ENCODE measurements around the gene THAP3.

THAP3 gene

DNA sequence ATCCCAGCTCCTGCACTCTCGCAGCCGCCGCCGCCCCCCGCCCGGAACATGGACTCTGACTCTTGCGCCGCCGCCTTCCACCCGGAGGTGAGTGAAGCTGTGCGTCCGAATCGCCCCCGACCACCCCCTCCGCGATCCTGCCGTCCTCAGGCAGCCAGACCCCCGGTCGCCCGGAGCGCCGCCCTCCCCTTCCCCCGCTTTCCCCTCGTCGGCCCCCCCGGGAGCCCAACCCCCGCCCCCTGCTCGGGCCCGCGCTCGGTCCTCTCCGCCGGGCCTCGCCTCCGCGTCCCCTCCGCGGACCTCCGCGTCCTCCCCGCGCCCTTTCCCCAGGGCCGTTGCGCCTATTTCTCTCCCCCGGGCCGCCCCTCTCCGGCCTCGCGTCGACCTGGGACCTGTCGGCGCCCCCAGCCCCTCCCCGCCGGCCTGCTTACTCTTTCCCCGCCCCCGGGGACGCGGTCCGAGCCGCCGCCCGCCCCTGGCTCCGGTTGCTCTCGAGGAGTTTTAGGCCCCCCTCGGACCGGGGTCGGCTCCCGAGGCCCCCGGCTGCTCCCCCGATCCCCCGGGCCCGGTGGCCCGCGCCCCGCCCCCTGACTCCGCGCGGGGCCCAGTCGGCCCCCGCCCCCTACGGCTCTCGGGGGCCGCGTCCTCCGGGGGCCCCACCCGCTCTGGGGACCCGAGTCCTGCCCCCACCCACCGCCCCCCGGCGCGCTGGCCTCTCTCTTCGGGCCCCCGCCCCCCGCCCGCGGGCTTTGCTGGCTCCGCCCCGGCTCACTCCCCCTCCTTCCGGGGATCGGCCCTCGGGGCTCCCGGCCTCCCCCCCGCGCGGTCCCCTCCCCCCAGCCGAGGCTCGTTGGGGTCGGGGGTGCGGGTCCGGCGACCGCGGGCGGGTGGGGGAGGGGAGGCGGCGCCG lies 10.4 kb upstream of the THAP3 start:
- peak; percentile 72 for DNase-seq
- H3K27ac Mint-ChIP-seq = peak overlapping the region; percentile 61
- no peaks in the 10 kb centered on the region for H3K9me3 Mint-ChIP-seq
- H3K27me3 Mint-ChIP-seq = no peaks in the 10 kb centered on the region
- H3K4me3 Mint-ChIP-seq = peak overlapping the region; percentile 76
- peaks cover 25% of the 10 kb centered on the region for H3K4me1 Mint-ChIP-seq (ENCODE audit: low read depth)
- H3K36me3 Mint-ChIP-seq (ENCODE audit: low read depth) = peaks cover 27% of the 10 kb centered on the region

DNA sequence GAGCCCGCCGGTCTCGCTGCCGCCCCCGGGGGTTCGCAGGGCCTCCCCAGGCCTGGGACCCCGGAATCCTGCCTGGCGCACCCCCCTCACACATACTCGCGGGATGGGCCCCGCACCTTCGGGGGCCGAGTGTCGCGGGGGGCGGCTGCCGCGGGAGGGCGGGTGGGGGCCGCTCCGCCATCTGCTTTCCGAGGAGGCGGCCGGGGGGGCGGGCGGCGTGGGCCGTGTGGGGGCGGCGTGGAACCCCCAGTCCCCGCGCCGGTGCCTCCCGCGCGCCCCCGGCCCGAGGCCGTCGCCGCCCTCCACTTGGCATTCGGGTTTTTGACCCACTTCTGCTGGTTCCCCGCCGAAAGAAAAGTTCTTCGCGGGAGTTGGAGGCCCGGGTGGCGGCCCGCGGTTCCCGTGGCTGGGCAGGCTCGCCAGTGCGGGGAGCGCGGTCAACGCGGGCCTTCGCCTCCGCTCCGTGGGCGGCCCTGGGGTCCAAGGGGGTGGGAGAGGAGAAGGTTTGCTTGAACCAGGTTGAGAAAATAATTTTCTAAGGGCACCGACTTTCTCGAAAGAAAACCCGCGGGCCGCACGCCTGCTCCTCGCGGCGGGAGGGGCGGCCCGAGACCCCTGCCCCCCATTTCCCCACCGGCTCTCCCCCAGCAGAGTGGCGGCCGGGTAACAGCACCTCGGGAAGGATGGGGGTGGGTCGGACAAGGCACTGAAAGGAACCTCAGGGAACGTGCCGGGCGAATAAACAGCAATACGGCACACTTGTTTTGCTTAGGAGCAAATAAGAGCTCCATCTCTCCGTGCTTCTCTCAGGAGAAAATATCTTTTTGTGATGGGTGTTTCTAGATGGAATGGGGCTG lies 9.5 kb upstream of the THAP3 start:
- DNase-seq = peak; percentile 44
- Mint-ChIP-seq H3K27ac (peak overlapping the region; percentile 82), H3K4me1 (ENCODE audit: low read depth) (peaks cover 25% of the 10 kb centered on the region), H3K9me3 (no peaks in the 10 kb centered on the region), H3K4me3 (peak overlapping the region; percentile 77), H3K36me3 (ENCODE audit: low read depth) (peaks cover 35% of the 10 kb centered on the region), H3K27me3 (no peaks in the 10 kb centered on the region)

DNA sequence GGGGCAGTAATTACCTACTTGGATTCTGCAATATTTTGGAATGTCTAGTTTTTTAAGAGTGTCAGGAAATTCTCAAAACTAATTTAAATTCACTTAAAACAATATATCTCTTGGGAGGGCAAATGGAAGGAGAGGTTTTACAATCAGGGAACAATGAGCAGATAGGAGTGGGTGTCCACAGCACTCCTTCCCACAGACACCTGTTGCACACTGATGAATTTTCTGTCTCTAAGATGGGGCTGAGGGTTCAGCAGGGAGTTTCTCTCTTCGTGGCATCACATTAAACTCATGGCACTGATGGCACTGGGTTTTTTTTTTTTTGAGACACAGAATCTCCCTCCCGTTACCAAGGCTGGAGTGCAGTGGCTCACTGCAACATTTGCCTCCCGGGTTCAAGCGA lies 5.6 kb upstream of the THAP3 start:
- no peaks in the 10 kb centered on the region for H3K27me3 Mint-ChIP-seq
- H3K4me1 Mint-ChIP-seq (ENCODE audit: low read depth) = peaks cover 16% of the 10 kb centered on the region
- no peaks in the 10 kb centered on the region for H3K9me3 Mint-ChIP-seq
- H3K36me3 Mint-ChIP-seq (ENCODE audit: low read depth) = peaks cover 72% of the 10 kb centered on the region
- no peak overlapping the region for H3K4me3 Mint-ChIP-seq
- H3K27ac Mint-ChIP-seq = no peak overlapping the region
- no peak for DNase-seq

DNA sequence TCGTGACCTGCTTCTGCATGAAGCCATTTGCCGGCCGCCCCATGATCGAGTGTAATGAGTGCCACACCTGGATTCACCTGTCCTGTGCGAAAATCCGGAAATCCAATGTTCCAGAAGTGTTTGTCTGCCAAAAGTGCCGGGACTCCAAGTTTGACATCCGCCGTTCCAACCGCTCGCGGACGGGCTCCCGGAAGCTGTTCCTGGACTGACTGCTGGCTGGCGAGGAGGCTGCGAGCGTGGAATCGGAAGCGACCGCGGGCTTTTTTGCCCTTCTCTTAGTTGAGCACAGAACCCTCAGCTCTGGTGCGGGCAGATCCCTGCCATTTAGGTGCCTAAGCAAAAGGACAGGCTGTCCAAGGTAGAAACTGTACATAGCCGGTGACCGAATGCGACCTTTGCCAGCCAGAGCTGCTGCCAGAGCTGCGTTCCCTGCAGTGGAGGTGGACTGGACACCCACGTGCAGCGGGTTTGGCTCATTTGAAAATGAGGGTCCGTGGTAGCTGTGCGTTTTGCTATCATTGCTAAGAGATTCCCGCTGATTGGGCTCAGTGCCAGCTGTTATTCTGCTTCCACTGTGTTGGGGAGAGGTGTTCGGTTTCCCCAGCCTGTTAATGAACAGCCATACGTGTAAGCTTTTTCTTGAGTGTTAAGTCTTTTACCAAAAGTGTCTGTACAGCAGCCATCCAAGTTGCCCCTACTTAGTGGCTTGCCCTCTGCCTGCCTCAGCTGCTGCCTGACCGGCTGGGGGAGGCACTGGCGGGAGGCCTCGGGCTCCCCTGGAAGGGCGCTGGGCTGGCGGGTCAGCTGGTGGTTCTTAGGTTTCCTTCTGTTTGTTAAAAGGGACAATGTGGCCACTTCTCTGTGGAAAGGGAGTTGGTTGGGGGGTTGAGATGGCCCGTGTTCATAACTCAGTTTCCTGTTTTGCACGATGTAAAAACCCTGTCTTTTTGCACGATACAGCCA lies 3.0 kb upstream of the THAP3 start:
- no peaks in the 10 kb centered on the region for H3K27me3 Mint-ChIP-seq
- no peaks in the 10 kb centered on the region for H3K9me3 Mint-ChIP-seq
- peaks cover 22% of the 10 kb centered on the region for H3K4me1 Mint-ChIP-seq (ENCODE audit: low read depth)
- H3K36me3 Mint-ChIP-seq (ENCODE audit: low read depth) = peaks cover 83% of the 10 kb centered on the region
- no peak overlapping the region for H3K4me3 Mint-ChIP-seq
- no peak overlapping the region for H3K27ac Mint-ChIP-seq
- no peak for DNase-seq

DNA sequence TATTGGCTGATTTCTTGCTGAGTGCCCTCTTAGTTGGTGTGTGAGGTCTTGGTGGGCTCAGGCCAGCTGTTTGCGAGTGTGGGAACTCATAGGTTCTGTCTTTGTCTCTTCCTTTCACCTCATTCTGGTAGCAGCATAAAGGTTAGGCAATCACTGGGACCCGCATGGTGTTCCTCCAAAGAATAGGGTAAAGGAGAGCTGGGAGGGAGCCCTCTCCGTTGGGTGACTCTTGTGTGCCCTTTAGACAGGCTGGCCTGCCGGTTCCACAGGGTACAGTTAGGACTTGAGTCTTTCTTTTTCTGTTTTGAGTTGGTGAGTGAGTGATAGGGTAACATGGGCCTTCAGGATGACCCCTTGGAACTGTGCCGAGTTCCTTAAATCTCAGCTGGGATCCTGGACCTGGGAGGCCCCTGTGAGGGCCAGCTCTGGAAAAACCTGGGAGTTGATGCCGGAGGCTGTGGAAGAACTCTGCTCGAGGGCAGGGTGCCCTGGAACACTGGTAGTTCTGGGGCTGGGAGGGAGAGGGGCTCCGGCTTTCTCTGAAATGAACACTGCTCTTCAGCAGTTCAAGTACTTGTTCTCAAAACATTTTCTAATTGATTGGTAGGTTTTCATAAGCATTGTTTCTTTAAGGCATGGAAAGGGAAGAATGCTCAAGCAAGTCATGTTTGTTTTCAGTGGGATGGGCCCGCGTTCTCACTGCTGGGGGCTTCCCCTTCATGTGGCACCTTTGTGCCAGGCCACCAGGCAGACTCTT lies 2.1 kb upstream of the THAP3 start:
- no peak for DNase-seq
- Mint-ChIP-seq H3K9me3 (no peaks in the 10 kb centered on the region), H3K4me1 (ENCODE audit: low read depth) (peaks cover 28% of the 10 kb centered on the region), H3K27me3 (no peaks in the 10 kb centered on the region), H3K4me3 (no peak overlapping the region), H3K27ac (no peak overlapping the region), H3K36me3 (ENCODE audit: low read depth) (peaks cover 86% of the 10 kb centered on the region)

DNA sequence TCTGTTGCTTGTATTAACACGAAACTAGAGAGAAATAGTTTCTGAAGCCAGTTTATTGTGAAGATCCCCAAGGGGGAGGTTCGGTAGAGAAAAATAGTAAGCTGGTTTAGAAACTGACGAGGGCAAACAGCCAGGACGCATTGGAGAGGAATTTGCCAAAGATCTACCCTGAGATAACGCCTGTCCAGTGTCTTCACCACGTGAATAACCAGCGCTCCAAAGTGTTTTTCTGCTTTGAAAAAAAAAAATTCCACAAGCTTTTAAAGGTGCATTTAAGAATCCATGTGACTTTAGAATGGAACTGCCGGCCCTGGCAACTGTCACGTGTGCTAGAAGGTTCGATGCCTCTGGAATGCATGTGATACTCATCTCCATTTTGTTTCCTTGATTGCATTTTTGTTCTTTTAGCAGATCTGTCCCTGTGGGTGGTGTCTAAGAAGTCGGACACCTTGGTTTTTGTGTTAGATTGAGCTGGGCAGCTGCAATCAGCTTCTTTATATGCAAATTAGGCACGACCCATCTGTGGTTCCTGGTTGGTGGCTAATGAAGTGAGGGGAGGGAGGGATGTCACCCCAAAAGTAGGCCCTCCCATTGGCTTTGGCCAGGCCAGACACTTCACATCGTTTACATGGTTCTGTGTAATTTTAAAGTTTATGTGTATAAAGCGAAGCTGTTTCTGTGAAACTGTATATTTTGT lies 1.3 kb upstream of the THAP3 start:
- no peak for DNase-seq
- Mint-ChIP-seq H3K9me3 (no peaks in the 10 kb centered on the region), H3K27me3 (no peaks in the 10 kb centered on the region), H3K36me3 (ENCODE audit: low read depth) (peaks cover 86% of the 10 kb centered on the region), H3K4me3 (no peak overlapping the region), H3K4me1 (ENCODE audit: low read depth) (peaks cover 31% of the 10 kb centered on the region), H3K27ac (no peak overlapping the region)

DNA sequence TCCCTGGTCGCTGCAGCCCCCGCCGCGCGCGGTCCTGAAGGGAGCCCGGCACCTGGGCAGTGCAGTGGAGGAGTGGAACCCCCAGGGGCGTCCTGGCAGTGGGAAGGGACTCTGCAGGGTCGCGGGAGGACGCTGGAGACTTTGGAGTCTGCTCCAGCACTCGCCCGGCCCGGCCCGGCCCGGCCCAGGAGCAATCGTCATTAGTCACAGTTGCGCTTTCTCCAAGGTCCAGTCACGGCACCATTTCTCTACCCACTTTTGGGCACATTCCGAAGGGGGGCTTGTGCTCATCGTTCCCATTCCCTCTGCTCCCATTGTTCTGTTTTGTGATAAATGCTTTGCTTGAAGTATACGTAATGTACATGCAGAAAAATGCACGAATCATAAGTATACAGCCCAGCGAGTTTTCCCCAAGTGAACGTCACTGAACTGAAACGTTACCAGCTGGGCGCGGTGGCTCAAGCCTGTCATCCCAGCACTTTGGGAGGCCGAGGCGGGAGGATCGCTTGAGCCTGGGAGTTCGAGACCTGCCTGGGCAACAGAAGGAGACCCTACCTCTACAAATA lies 999 bp downstream of the THAP3 start:
- no peak for DNase-seq
- peaks cover 87% of the 10 kb centered on the region for H3K36me3 Mint-ChIP-seq (ENCODE audit: low read depth)
- H3K27me3 Mint-ChIP-seq = no peaks in the 10 kb centered on the region
- peaks cover 31% of the 10 kb centered on the region for H3K4me1 Mint-ChIP-seq (ENCODE audit: low read depth)
- H3K27ac Mint-ChIP-seq = peak overlapping the region; percentile 86
- no peaks in the 10 kb centered on the region for H3K9me3 Mint-ChIP-seq
- H3K4me3 Mint-ChIP-seq = peak overlapping the region; percentile 88

DNA sequence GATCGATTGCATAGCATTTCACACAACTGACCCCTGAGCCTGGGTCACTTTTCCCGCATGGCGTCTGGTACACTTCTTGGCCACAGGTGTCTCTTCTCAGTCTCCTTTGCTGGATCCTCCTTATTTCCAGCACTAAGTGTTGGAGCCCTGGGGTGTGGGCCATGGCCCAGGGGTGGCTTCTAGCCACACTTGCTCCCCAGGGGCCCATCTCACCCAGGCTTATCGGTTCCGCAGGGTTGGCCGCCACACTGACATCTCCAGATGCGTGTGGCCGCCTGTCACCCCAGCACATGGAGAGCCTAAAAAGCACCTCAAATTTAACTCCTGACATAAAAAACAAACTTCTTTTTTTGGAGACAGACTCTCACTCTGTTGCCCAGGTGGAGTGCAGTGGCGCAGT lies 2.4 kb downstream of the THAP3 start:
- H3K36me3 Mint-ChIP-seq (ENCODE audit: low read depth) = peaks cover 80% of the 10 kb centered on the region
- no peak for DNase-seq
- H3K9me3 Mint-ChIP-seq = no peaks in the 10 kb centered on the region
- H3K4me3 Mint-ChIP-seq = peak overlapping the region; percentile 88
- H3K27ac Mint-ChIP-seq = peak overlapping the region; percentile 41
- H3K27me3 Mint-ChIP-seq = no peaks in the 10 kb centered on the region
- H3K4me1 Mint-ChIP-seq (ENCODE audit: low read depth) = peaks cover 31% of the 10 kb centered on the region

DNA sequence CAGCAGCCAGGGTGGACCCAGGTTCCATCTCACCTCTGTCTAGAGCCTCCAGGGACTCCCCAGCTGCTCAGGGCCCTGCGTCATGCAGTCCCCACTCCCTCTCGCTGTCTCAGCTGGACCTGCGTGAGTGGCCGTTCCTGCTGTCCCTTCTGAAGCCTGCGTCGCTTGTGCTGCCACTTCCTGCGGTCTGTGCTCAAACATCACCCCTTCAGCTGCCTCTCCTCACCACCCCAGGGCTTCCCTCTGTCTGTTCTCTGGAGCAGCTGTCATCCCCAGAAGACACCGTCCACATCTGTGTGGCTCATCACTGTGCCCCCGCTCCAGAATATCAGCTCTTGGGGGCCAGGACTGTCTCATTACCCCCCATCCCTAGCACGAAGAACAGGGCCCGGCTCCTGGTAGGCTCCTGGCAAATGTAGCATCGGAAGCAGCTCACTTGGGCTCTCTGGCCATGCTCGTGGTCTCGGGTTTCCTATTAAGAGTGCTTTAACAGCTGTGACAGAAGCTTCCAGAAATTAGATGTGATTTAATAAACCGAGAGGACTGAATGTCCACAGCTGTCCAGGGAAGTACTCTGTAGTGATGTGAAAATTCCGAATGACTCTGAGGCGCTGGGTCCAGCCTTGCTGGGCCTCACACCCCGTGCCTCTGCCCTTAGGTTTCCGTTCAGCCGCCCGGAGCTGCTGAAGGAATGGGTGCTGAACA lies 3.3 kb downstream of the THAP3 start:
- H3K4me1 Mint-ChIP-seq (ENCODE audit: low read depth) = peaks cover 31% of the 10 kb centered on the region
- no peaks in the 10 kb centered on the region for H3K9me3 Mint-ChIP-seq
- H3K27me3 Mint-ChIP-seq = no peaks in the 10 kb centered on the region
- H3K27ac Mint-ChIP-seq = peak overlapping the region; percentile 70
- peaks cover 80% of the 10 kb centered on the region for H3K36me3 Mint-ChIP-seq (ENCODE audit: low read depth)
- no peak for DNase-seq
- H3K4me3 Mint-ChIP-seq = no peak overlapping the region

DNA sequence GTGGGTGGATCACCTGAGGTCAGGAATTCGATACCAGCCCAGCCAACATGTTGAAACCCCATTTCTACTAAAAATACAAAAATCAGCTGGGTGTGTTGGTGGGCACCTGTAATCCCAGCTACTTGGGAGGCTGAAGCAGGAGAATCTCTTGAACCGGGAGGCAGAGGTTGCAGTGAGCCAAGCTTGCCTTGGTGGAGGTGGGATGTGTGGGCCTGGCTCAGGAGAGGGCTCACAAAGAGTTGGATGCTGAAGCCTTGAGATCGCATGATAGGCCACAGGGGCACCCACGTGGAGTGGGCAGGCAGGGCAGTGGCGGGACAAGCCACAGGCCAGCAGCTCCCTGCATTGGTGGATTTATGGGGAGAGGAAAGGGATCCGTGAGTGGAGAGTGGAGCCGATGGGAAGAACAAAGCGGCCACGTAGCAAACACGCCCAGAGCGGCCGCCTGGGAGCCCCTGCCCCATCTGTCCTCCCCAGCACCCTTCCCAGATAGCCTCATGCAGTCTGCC lies 4.4 kb downstream of the THAP3 start:
- H3K27ac Mint-ChIP-seq = peak overlapping the region; percentile 51
- peaks cover 28% of the 10 kb centered on the region for H3K4me1 Mint-ChIP-seq (ENCODE audit: low read depth)
- no peak overlapping the region for H3K4me3 Mint-ChIP-seq
- no peaks in the 10 kb centered on the region for H3K27me3 Mint-ChIP-seq
- H3K9me3 Mint-ChIP-seq = no peaks in the 10 kb centered on the region
- DNase-seq = no peak
- peaks cover 80% of the 10 kb centered on the region for H3K36me3 Mint-ChIP-seq (ENCODE audit: low read depth)

DNA sequence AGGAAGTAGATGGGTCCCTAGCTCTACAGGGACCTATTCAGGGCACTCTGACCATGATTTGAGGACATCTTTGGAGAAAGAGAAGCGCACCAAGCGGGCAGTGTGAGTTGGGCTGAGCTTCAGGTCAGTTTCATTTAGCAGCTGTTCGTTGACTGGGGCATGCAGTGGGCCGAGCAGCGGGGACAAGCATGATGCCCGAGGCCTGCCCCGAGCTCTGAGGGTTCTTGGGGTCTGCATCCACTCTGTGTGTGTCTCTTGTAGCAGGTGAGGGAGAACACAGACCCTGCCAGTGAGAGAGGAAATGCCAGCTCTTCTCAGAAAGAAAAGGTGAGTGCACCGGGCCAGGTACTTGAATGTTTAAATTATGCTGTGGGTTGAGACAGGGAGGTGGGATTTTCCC lies 5.4 kb downstream of the THAP3 start:
- Mint-ChIP-seq H3K9me3 (no peaks in the 10 kb centered on the region), H3K27me3 (no peaks in the 10 kb centered on the region), H3K36me3 (ENCODE audit: low read depth) (peaks cover 84% of the 10 kb centered on the region), H3K27ac (peak overlapping the region; percentile 51), H3K4me3 (no peak overlapping the region), H3K4me1 (ENCODE audit: low read depth) (peaks cover 23% of the 10 kb centered on the region)
- no peak for DNase-seq

DNA sequence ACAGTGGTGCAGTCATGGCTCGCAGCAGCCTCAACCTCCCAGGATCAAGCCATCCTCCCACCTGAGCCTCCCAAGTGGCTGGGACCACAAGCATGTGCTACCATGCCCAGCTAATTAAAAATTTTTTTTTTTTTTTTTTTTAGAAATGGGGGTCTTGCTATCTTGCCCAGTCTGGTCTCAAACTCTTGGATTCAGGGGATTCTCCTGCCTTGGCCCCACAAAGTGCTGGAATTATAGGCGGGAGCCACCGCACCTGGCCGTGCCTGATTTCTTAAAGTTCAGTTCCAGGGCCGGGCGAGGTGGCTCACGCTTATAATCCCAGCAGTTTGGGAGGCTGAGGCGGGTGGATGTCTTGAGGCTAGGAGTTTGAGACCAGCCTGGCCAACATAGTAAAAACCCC lies 6.4 kb downstream of the THAP3 start:
- Mint-ChIP-seq H3K36me3 (ENCODE audit: low read depth) (peaks cover 89% of the 10 kb centered on the region), H3K9me3 (no peaks in the 10 kb centered on the region), H3K27me3 (no peaks in the 10 kb centered on the region), H3K27ac (no peak overlapping the region), H3K4me1 (ENCODE audit: low read depth) (peaks cover 19% of the 10 kb centered on the region), H3K4me3 (no peak overlapping the region)
- no peak for DNase-seq

All from activated T-cell treated with anti-CD3 and anti-CD28 coated beads, Interleukin-2, amount 50 U/mL, for 24 hours (primary cell).